Pancreas (tissue), 10 donors: ENCODE measurements around the gene NDUFAB1. TPM values are rescaled to one million over a fixed set of nuclear protein-coding genes. Genes with fewer than 3 reads are reported as not detected.
"Not testable (repeated sequence)": the region's sequence is repeated elsewhere in the genome, so short reads cannot be mapped to it uniquely, and the experiment has no call there.

ENCODE experiments used
- ATAC-seq, 4 donors: fragments of 200-7000 bp; cut with Tn5 transposase; one replicate each; pipeline versions ENCODE4 v1.8.0 to v1.9.1; 2020; ENCODE audit warnings: mild to moderate bottlenecking in 4 of 4, moderate library complexity in 4 of 4
- DNase-seq, 6 donors: peaks; one replicate each; pipeline ENCODE4 v3.0.0-alpha.2; 2020
- FAIRE-seq: peaks from 2 replicates; lab custom pipeline; 2012; peaks lifted over from hg19 to GRCh38; lab: Jason Lieb, UNC
- H3K27ac ChIP-seq, 4 donors: fragments of 200-600 bp; sonication (generic); 1 replicate in 3 of 4; 2 replicates in 1 of 4; pipeline versions ENCODE4 v1.5.0 to v1.8.0; 2020
- H3K27me3 ChIP-seq, 4 donors: fragments of 200-600 bp; one replicate each; pipeline ENCODE4 v1.8.0; 2021
- H3K36me3 ChIP-seq, 3 donors: fragments of 200-600 bp; sonication (generic) in 1 of 3; one replicate each; pipeline versions ENCODE4 v1.5.0 to v1.8.0; 2020 to 2021
- H3K4me1 ChIP-seq, 3 donors: fragments of 200-600 bp; one replicate each; pipeline ENCODE4 v1.8.0; 2021
- H3K4me3 ChIP-seq, 4 donors: fragments of 200-600 bp; sonication (generic) in 2 of 4; one replicate each; pipeline versions ENCODE4 v1.5.0 to v1.8.0; 2020 to 2021
- H3K9me3 ChIP-seq, 4 donors: fragments of 200-600 bp; one replicate each; pipeline ENCODE4 v1.8.0; 2021
- WGBS, 2 donors: extraction: QIAGEN DNeasy Blood & Tissue Kit; methylation state at CpG; one replicate each; pipeline ENCODE4 v1.1.7; 2013; 5-methylcytosine and 5-hydroxymethylcytosine counted together
- intact Hi-C, 3 donors: fragments of 100-400 bp; cut with DNase I; formaldehyde crosslinking; loops; one replicate each; pipeline versions ENCODE4 v1.11.1 to v1.14.2; 2022
- polyA plus RNA-seq, 2 donors: library from polyadenylated mRNA; stranded (reverse); fragments of 200-250 nt; gene quantifications; one replicate each; pipeline ENCODE4 v1.2.3, GENCODE V29; 2013
- total RNA-seq, 6 donors: library from RNA; stranded (reverse); fragmentation: NEBNext Ultra II Directional in 4 of 6; extraction: Animal tissue kit (Norgen Biotek cat#: 25700) in 4 of 6; gene quantifications; one replicate each; pipeline versions ENCODE4 v1.2.1 to v1.2.4, GENCODE V29; 2021 to 2023
- TF ChIP-seq, protein P1 (sequence below), 4 donors: fragments of 200-600 bp; sonication (generic) in 3 of 4; IDR thresholded peaks; one replicate each; pipeline versions ENCODE4 v1.5.0 to v1.8.0; 2021; ENCODE audit warnings: antibody characterized with exemption in 4 of 4
- donor health status: healthy with polysubstance abuse.
- donor health status: DM: no; HTN: no; CAD: no; lungs with moderate emphysema.
- donor health status: DM: no; HTN: no; CAD: no.
- donor health status: control.
- donor health status: control.
- donor health status: Bipolar disorder and iron deficiency.
- donor health status: DM: yes; HTN: yes; CAD: no.
- donor health status: DM: no; HTN: no; CAD: no.
- donor health status: DM: no; HTN: no; CAD: no.
- donor health status: DM: yes; HTN: yes; CAD: no.

NDUFAB1 gene
- total and polyA plus RNA-seq, 8 donors = 19.2 to 82.3 (median 31.4) TPM

- intact Hi-C loops = loop anchor here in 1 of 3 donors (10.0 kb wide), 1 partner anchor 85 kb away; no protein-coding TSS in a partner anchor
These were observed 46.2 kb downstream of the NDUFAB1 start for GRCh38 chr16:23549938-23550337.

DNA sequence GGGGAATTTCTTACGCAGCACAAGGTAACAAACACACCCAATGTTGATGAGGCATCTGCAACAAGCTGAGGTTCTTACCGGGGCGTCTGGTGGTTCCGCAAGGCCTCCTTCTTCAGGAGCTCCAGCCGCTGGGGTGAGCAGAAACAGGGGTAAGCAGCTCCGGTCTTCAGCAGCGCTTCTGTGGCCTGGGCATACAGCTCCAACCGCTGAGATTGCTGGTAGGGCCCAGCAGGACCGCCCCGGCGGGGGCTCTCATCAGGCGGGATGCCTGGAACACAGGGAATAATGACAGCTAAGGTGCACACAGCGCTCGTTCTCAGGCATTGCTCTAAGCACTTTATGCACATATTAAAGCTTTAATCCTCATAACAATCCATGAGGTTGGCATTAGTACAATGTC lies 51.7 kb downstream of the NDUFAB1 start:
- H3K4me1 ChIP-seq = no peaks in the 10 kb centered on the region
- no peak for DNase-seq
- intact Hi-C loops = no loop called here
- no peaks in the 10 kb centered on the region for H3K9me3 ChIP-seq
- no peak overlapping the region for H3K4me3 ChIP-seq
- H3K36me3 ChIP-seq = peaks cover 0 to 47% (median 6%) of the 10 kb centered on the region in 3 donors
- no peak for ATAC-seq
- TF ChIP-seq, protein P1, sequence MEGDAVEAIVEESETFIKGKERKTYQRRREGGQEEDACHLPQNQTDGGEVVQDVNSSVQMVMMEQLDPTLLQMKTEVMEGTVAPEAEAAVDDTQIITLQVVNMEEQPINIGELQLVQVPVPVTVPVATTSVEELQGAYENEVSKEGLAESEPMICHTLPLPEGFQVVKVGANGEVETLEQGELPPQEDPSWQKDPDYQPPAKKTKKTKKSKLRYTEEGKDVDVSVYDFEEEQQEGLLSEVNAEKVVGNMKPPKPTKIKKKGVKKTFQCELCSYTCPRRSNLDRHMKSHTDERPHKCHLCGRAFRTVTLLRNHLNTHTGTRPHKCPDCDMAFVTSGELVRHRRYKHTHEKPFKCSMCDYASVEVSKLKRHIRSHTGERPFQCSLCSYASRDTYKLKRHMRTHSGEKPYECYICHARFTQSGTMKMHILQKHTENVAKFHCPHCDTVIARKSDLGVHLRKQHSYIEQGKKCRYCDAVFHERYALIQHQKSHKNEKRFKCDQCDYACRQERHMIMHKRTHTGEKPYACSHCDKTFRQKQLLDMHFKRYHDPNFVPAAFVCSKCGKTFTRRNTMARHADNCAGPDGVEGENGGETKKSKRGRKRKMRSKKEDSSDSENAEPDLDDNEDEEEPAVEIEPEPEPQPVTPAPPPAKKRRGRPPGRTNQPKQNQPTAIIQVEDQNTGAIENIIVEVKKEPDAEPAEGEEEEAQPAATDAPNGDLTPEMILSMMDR (IDR thresholded peaks at IDR 0.05) = no peak
- H3K27ac ChIP-seq = no peak overlapping the region
- WGBS, 2 donors = 91 to 97% methylated on average over 14 of the region's 14 CpGs
- FAIRE-seq = no peak
- no peaks in the 10 kb centered on the region for H3K27me3 ChIP-seq

More at GRCh38 chr16:23549938-23550337, 46.2 kb downstream of the NDUFAB1 start:
- Histone ChIP-seq H3K27me3 (no peaks in the 10 kb centered on the region), H3K4me3 (no peak overlapping the region), H3K36me3 (peaks cover 5 to 72% (median 22%) of the 10 kb centered on the region in 3 donors), H3K9me3 (no peaks in the 10 kb centered on the region), H3K27ac (no peak overlapping the region), H3K4me1 (no peaks in the 10 kb centered on the region)
- WGBS, 2 donors = 93 to 94% methylated on average over 5 of the region's 5 CpGs
- ATAC-seq (no peak), DNase-seq (no peak), FAIRE-seq (no peak)
- TF ChIP-seq, protein P1 (IDR thresholded peaks at IDR 0.05) = no peak

DNA sequence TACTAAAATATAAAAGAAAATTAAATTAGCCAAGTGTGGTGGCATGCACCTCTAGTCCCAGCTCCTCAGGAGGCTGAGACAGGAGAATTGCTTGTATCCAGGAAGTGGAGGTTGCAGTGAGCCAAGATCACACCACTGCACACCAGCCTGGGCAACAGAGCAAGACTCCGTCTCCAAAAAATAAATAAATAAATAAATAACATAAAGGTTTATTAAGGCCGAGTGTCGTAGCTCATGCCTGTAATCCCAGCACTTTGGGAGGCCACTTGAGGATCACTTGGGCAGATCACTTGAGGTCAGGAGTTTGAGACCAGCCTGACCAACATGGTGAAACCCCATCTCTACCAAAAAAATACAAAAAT lies 55.3 kb downstream of the NDUFAB1 start:
- H3K36me3 ChIP-seq = peaks cover 0 to 21% (median 0%) of the 10 kb centered on the region in 3 donors
- ATAC-seq, H3K27me3 ChIP-seq, H3K9me3 ChIP-seq, intact Hi-C loops, H3K4me3 ChIP-seq, H3K27ac ChIP-seq, FAIRE-seq, DNase-seq, H3K4me1 ChIP-seq: not testable (repeated sequence)
- 95 to 99% methylated on average over 3 of the region's 3 CpGs for WGBS, 2 donors

- FAIRE-seq (no peak), DNase-seq (no peak), ATAC-seq (peak in 3 of 4 donors; percentile 36 to 79 (median 78))
- H3K27ac ChIP-seq = no peak overlapping the region
- H3K27me3 ChIP-seq = no peaks in the 10 kb centered on the region
- peaks cover 0 to 17% (median 0%) of the 10 kb centered on the region in 3 donors for H3K36me3 ChIP-seq
- WGBS, 2 donors = 76 to 80% methylated on average over 11 of the region's 11 CpGs
- TF ChIP-seq, protein P1 (IDR thresholded peaks at IDR 0.05) = no peak
- intact Hi-C loops = no loop called here
- H3K4me1 ChIP-seq = no peaks in the 10 kb centered on the region
- H3K4me3 ChIP-seq = no peak overlapping the region
- H3K9me3 ChIP-seq = no peaks in the 10 kb centered on the region
These were observed 55.9 kb downstream of the NDUFAB1 start for GRCh38 chr16:23539984-23540816.

DNA sequence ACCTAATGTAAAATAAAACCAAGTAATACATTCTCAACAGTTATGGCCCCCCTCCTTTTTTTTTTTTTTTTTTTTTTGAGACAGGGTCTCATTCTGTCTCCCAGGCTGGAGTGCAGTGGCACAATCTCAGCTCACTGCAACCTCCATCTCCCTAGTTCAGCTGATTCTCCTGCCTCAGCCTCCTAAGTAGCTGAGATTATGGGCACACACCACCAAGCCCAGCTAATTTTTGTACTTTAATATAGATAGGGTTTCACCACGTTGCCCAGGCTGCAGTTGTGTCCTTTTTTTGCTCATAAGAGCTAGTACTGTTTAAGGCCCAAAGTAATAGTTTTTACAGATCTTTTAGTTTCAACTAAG lies 57.2 kb downstream of the NDUFAB1 start:
- Histone ChIP-seq H3K9me3 (no peaks in the 10 kb centered on the region), H3K4me3 (no peak overlapping the region), H3K4me1 (no peaks in the 10 kb centered on the region), H3K36me3 (peaks cover 0 to 18% (median 12%) of the 10 kb centered on the region in 3 donors), H3K27ac (no peak overlapping the region), H3K27me3 (no peaks in the 10 kb centered on the region)
- WGBS, 2 donors = 96% methylated on average over 1 of the region's 1 CpG
- no peak for DNase-seq
- ATAC-seq = no peak
- TF ChIP-seq, protein P1 (IDR thresholded peaks at IDR 0.05) = no peak
- no peak for FAIRE-seq
- intact Hi-C loops = no loop called here
